Measurements from ENCODE around the gene GPR135.

DNA sequence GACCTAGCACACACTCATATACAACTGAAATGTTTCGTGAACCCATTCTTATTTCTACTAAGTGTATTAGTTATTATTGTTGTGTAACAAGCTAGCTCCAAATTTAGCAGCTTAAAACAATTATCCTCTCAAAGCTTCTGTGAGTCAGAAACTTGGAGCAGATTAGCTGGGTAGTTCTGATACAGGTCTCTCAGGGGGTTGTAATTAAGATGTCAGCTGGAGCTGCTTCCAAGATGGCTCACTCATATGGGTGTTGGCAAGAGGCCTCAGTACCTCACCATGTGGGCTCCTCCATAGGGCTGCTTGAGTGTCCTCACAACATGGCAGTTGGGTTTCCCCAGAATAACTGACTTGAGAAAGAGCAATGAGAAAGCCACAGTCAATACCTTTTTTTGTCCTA lies 9.8 kb downstream of the GPR135 start:
- TF ChIP-seq BHLHE40 (IDR thresholded peaks at IDR 0.05; ENCODE audit: borderline replicate concordance): no peak
- no peak for TF ChIP-seq TARDBP (IDR thresholded peaks at IDR 0.05)
- TF ChIP-seq, protein P1, sequence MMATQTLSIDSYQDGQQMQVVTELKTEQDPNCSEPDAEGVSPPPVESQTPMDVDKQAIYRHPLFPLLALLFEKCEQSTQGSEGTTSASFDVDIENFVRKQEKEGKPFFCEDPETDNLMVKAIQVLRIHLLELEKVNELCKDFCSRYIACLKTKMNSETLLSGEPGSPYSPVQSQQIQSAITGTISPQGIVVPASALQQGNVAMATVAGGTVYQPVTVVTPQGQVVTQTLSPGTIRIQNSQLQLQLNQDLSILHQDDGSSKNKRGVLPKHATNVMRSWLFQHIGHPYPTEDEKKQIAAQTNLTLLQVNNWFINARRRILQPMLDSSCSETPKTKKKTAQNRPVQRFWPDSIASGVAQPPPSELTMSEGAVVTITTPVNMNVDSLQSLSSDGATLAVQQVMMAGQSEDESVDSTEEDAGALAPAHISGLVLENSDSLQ (IDR thresholded peaks at IDR 0.05): no peak
- no peak for TF ChIP-seq NFRKB (IDR thresholded peaks at IDR 0.05)
- TF ChIP-seq FOXA1 (IDR thresholded peaks at IDR 0.05): no peak
- TF ChIP-seq ZNF384 (IDR thresholded peaks at IDR 0.05): no peak
- TF ChIP-seq ELF4 (IDR thresholded peaks at IDR 0.05): no peak
- no peak for TF ChIP-seq HDGF (IDR thresholded peaks at IDR 0.05; ENCODE audit: borderline replicate concordance)
- TF ChIP-seq FOXM1 (IDR thresholded peaks at IDR 0.05; ENCODE audit: borderline replicate concordance): no peak
